ENCODE measurements around the gene OSER1.
A peak's percentile ranks its signal among the peaks of the same experiment; 100 is the strongest.
"Not testable (repeated sequence)": the region's sequence is repeated elsewhere in the genome, so short reads cannot be mapped to it uniquely, and the experiment has no call there.

Gene OSER1

GRCh38 chr20:44210406-44211176, at the start of gene OSER1:
Gene OSER1 (minus strand): TSS chr20:44210771. CDS start chr20:44206957, 3,814 bp downstream.
- DNase-seq (ENCODE audit: low read depth in 4 of 4, low spot score in 1 of 4) = peak; percentile 85 to 95 (median 94)

- DNase-seq (ENCODE audit: low read depth in 4 of 4, low spot score in 1 of 4) = no peak
Observed at GRCh38 chr20:44258226-44258890, 47.8 kb upstream of the OSER1 start.

- DNase-seq (ENCODE audit: low read depth in 4 of 4, low spot score in 1 of 4) = no peak
Observed at GRCh38 chr20:44256961-44257360, 46.4 kb upstream of the OSER1 start.

GRCh38 chr20:44255942-44256341, 45.4 kb upstream of the OSER1 start:
- no peak for DNase-seq (ENCODE audit: low read depth in 4 of 4, low spot score in 1 of 4)

- no peak for DNase-seq (ENCODE audit: low read depth in 4 of 4, low spot score in 1 of 4)
Observed at GRCh38 chr20:44254073-44254472, 43.5 kb upstream of the OSER1 start.

GRCh38 chr20:44253528-44253927, 43.0 kb upstream of the OSER1 start:
- no peak for DNase-seq (ENCODE audit: low read depth in 4 of 4, low spot score in 1 of 4)

- DNase-seq (ENCODE audit: low read depth in 4 of 4, low spot score in 1 of 4) = no peak
Observed at GRCh38 chr20:44251284-44251683, 40.7 kb upstream of the OSER1 start.

- no peak for DNase-seq (ENCODE audit: low read depth in 4 of 4, low spot score in 1 of 4)
Observed at GRCh38 chr20:44248410-44248759, 37.8 kb upstream of the OSER1 start.

GRCh38 chr20:44247586-44248409, 37.2 kb upstream of the OSER1 start:
- peak in 1 of 4 experiments; percentile 4 for DNase-seq (ENCODE audit: low read depth in 4 of 4, low spot score in 1 of 4)

GRCh38 chr20:44247131-44247571, 36.6 kb upstream of the OSER1 start, which contains the start of gene GDAP1L1:
Gene GDAP1L1 (plus strand): TSS chr20:44247308. CDS start chr20:44247335, 27 bp downstream.
- no peak for DNase-seq (ENCODE audit: low read depth in 4 of 4, low spot score in 1 of 4)

GRCh38 chr20:44245977-44246376, 35.4 kb upstream of the OSER1 start:
- no peak for DNase-seq (ENCODE audit: low read depth in 4 of 4, low spot score in 1 of 4)

GRCh38 chr20:44241796-44242195, 31.2 kb upstream of the OSER1 start:
- DNase-seq (ENCODE audit: low read depth in 4 of 4, low spot score in 1 of 4) = no peak

GRCh38 chr20:44236840-44237239, 26.3 kb upstream of the OSER1 start:
- not testable (repeated sequence) for DNase-seq (ENCODE audit: low read depth in 4 of 4, low spot score in 1 of 4)

GRCh38 chr20:44235702-44236101, 25.1 kb upstream of the OSER1 start:
- no peak for DNase-seq (ENCODE audit: low read depth in 4 of 4, low spot score in 1 of 4)

- no peak for DNase-seq (ENCODE audit: low read depth in 4 of 4, low spot score in 1 of 4)
Observed at GRCh38 chr20:44234566-44235317, 24.2 kb upstream of the OSER1 start.

GRCh38 chr20:44233436-44234016, 23.0 kb upstream of the OSER1 start:
- DNase-seq (ENCODE audit: low read depth in 4 of 4, low spot score in 1 of 4) = no peak

GRCh38 chr20:44232469-44232856, 21.9 kb upstream of the OSER1 start:
- DNase-seq (ENCODE audit: low read depth in 4 of 4, low spot score in 1 of 4) = not testable (repeated sequence)

- no peak for DNase-seq (ENCODE audit: low read depth in 4 of 4, low spot score in 1 of 4)
Observed at GRCh38 chr20:44231713-44232468, 21.3 kb upstream of the OSER1 start.

- DNase-seq (ENCODE audit: low read depth in 4 of 4, low spot score in 1 of 4) = no peak
Observed at GRCh38 chr20:44231193-44231592, 20.6 kb upstream of the OSER1 start.

All from stimulated activated CD4-positive, alpha-beta T cell treated with anti-CD3 and anti-CD28 coated beads, Interleukin-1b, Interleukin-23, amount 100 ng/mL, for 24 hours (primary cell).